PC-9 (cell line): ENCODE measurements around the gene SETD7.

Experiments used
- EZH2 ChIP-seq: fragments of 200-600 bp; sonication (generic); IDR thresholded peaks from 2 replicates; pipeline ENCODE4 v1.8.0; 2017; ENCODE audit warnings: antibody characterized with exemption, low read depth
- TF ChIP-seq, protein P1 (sequence below): fragments of 200-600 bp; sonication (generic); conservative IDR thresholded peaks from 2 replicates; pipeline ENCODE4 v1.6.1; 2017; ENCODE audit warnings: mixed run types, antibody characterized with exemption, mild to moderate bottlenecking, moderate library complexity

DNA sequence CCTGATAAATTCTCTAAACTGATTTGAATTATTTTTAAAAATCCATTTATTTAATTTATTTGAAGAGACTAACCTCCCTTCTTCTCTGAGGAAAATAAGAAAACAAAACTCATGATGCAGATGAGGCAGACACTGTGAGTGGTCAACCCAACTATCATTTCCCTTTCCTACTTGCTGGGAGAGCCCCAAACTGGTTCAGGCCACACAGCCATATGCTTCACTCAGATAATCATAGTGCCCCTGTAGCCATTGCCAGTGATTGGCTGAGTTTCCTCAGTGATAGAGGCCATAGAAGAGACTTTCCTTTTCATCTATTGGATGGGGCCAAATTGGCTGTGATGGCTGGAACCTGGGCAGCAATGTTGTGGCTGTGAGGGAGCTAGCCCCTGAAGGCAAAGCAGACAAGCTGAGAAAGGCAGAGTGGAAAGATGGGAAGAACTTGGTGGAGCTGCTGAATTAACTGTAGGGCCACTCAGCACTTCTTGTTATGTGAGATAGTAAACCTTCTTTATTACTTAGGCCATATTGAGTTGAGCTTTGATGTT lies 52.3 kb downstream of the SETD7 start:
- TF ChIP-seq, protein P1, sequence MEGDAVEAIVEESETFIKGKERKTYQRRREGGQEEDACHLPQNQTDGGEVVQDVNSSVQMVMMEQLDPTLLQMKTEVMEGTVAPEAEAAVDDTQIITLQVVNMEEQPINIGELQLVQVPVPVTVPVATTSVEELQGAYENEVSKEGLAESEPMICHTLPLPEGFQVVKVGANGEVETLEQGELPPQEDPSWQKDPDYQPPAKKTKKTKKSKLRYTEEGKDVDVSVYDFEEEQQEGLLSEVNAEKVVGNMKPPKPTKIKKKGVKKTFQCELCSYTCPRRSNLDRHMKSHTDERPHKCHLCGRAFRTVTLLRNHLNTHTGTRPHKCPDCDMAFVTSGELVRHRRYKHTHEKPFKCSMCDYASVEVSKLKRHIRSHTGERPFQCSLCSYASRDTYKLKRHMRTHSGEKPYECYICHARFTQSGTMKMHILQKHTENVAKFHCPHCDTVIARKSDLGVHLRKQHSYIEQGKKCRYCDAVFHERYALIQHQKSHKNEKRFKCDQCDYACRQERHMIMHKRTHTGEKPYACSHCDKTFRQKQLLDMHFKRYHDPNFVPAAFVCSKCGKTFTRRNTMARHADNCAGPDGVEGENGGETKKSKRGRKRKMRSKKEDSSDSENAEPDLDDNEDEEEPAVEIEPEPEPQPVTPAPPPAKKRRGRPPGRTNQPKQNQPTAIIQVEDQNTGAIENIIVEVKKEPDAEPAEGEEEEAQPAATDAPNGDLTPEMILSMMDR: no peak
- TF ChIP-seq EZH2: no peak
